Pancreas (tissue), 10 donors: Measurements from ENCODE around the gene KIF3C. TPM values are rescaled to one million over a fixed set of nuclear protein-coding genes. Genes with fewer than 3 reads are reported as not detected.
"Not testable (repeated sequence)": the region's sequence is repeated elsewhere in the genome, so short reads cannot be mapped to it uniquely, and the experiment has no call there.

ENCODE experiments used
- ATAC-seq, 4 donors: fragments of 200-7000 bp; cut with Tn5 transposase; one replicate each; pipeline versions ENCODE4 v1.8.0 to v1.9.1; 2020; ENCODE audit warnings: mild to moderate bottlenecking in 4 of 4, moderate library complexity in 4 of 4
- DNase-seq, 6 donors: peaks; one replicate each; pipeline ENCODE4 v3.0.0-alpha.2; 2020
- FAIRE-seq: peaks from 2 replicates; lab custom pipeline; 2012; peaks lifted over from hg19 to GRCh38; lab: Jason Lieb, UNC
- H3K27ac ChIP-seq, 4 donors: fragments of 200-600 bp; sonication (generic); 1 replicate in 3 of 4; 2 replicates in 1 of 4; pipeline versions ENCODE4 v1.5.0 to v1.8.0; 2020
- H3K27me3 ChIP-seq, 4 donors: fragments of 200-600 bp; one replicate each; pipeline ENCODE4 v1.8.0; 2021
- H3K36me3 ChIP-seq, 3 donors: fragments of 200-600 bp; sonication (generic) in 1 of 3; one replicate each; pipeline versions ENCODE4 v1.5.0 to v1.8.0; 2020 to 2021
- H3K4me1 ChIP-seq, 3 donors: fragments of 200-600 bp; one replicate each; pipeline ENCODE4 v1.8.0; 2021
- H3K4me3 ChIP-seq, 4 donors: fragments of 200-600 bp; sonication (generic) in 2 of 4; one replicate each; pipeline versions ENCODE4 v1.5.0 to v1.8.0; 2020 to 2021
- H3K9me3 ChIP-seq, 4 donors: fragments of 200-600 bp; one replicate each; pipeline ENCODE4 v1.8.0; 2021
- CTCF ChIP-seq, 4 donors: fragments of 200-600 bp; sonication (generic) in 3 of 4; IDR thresholded peaks; one replicate each; pipeline versions ENCODE4 v1.5.0 to v1.8.0; 2021; ENCODE audit warnings: antibody characterized with exemption in 4 of 4
- WGBS, 2 donors: extraction: QIAGEN DNeasy Blood & Tissue Kit; methylation state at CpG; one replicate each; pipeline ENCODE4 v1.1.7; 2013; 5-methylcytosine and 5-hydroxymethylcytosine counted together
- intact Hi-C, 3 donors: fragments of 100-400 bp; cut with DNase I; formaldehyde crosslinking; loops; one replicate each; pipeline versions ENCODE4 v1.11.1 to v1.14.2; 2022
- polyA plus RNA-seq, 2 donors: library from polyadenylated mRNA; stranded (reverse); fragments of 200-250 nt; gene quantifications; one replicate each; pipeline ENCODE4 v1.2.3, GENCODE V29; 2013
- total RNA-seq, 6 donors: library from RNA; stranded (reverse); fragmentation: NEBNext Ultra II Directional in 4 of 6; extraction: Animal tissue kit (Norgen Biotek cat#: 25700) in 4 of 6; gene quantifications; one replicate each; pipeline versions ENCODE4 v1.2.1 to v1.2.4, GENCODE V29; 2021 to 2023
- donor health status: healthy with polysubstance abuse.
- donor health status: DM: no; HTN: no; CAD: no; lungs with moderate emphysema.
- donor health status: DM: no; HTN: no; CAD: no.
- donor health status: control.
- donor health status: control.
- donor health status: Bipolar disorder and iron deficiency.
- donor health status: DM: yes; HTN: yes; CAD: no.
- donor health status: DM: no; HTN: no; CAD: no.
- donor health status: DM: no; HTN: no; CAD: no.
- donor health status: DM: yes; HTN: yes; CAD: no.

The KIF3C gene
- total and polyA plus RNA-seq, 8 donors: 0.38 to 8.2 (median 2.0) TPM

GRCh38 chr2:25920786-25921415 lies 61.4 kb downstream of the KIF3C start:
- no peak for DNase-seq
- H3K36me3 ChIP-seq: no peaks in the 10 kb centered on the region
- TF ChIP-seq CTCF (IDR thresholded peaks at IDR 0.05): no peak
- no peaks in the 10 kb centered on the region for H3K9me3 ChIP-seq
- no peak for FAIRE-seq
- H3K4me3 ChIP-seq: no peak overlapping the region
- intact Hi-C loops: no loop called here
- no peak for ATAC-seq
- H3K27me3 ChIP-seq: no peaks in the 10 kb centered on the region
- WGBS, 2 donors: 71 to 81% methylated on average over 12 of the region's 12 CpGs
- no peaks in the 10 kb centered on the region for H3K4me1 ChIP-seq
- no peak overlapping the region for H3K27ac ChIP-seq

- Histone ChIP-seq H3K4me3 (no peak overlapping the region), H3K4me1 (no peaks in the 10 kb centered on the region), H3K36me3 (no peaks in the 10 kb centered on the region), H3K27ac (no peak overlapping the region), H3K27me3 (no peaks in the 10 kb centered on the region), H3K9me3 (no peaks in the 10 kb centered on the region)
- ATAC-seq (no peak), DNase-seq (no peak), FAIRE-seq (no peak)
- no peak for TF ChIP-seq CTCF (IDR thresholded peaks at IDR 0.05)
- WGBS, 2 donors: 96 to 98% methylated on average over 5 of the region's 5 CpGs
- intact Hi-C loops: no loop called here
Observed at GRCh38 chr2:25920336-25920735, 62.0 kb downstream of the KIF3C start.

GRCh38 chr2:25917832-25918231 lies 64.5 kb downstream of the KIF3C start:
- H3K27ac ChIP-seq: no peak overlapping the region
- ATAC-seq (no peak), FAIRE-seq (no peak), DNase-seq (no peak)
- no peaks in the 10 kb centered on the region for H3K4me1 ChIP-seq
- intact Hi-C loops: no loop called here
- no peaks in the 10 kb centered on the region for H3K9me3 ChIP-seq
- H3K27me3 ChIP-seq: no peaks in the 10 kb centered on the region
- no peak overlapping the region for H3K4me3 ChIP-seq
- no peaks in the 10 kb centered on the region for H3K36me3 ChIP-seq
- WGBS, 2 donors: 75 to 89% methylated on average over 3 of the region's 3 CpGs
- no peak for TF ChIP-seq CTCF (IDR thresholded peaks at IDR 0.05)

- H3K9me3 ChIP-seq, H3K4me1 ChIP-seq, DNase-seq, H3K36me3 ChIP-seq, ATAC-seq, FAIRE-seq, H3K27me3 ChIP-seq, H3K4me3 ChIP-seq, intact Hi-C loops, H3K27ac ChIP-seq: not testable (repeated sequence)
- 75% methylated on average over 7 of the region's 7 CpGs for WGBS, 2 donors
Observed at GRCh38 chr2:25917411-25917810, 64.9 kb downstream of the KIF3C start.

GRCh38 chr2:25915944-25916772 lies 66.1 kb downstream of the KIF3C start:
- H3K4me3 ChIP-seq, H3K4me1 ChIP-seq, H3K36me3 ChIP-seq, FAIRE-seq, H3K9me3 ChIP-seq, H3K27ac ChIP-seq, ATAC-seq, H3K27me3 ChIP-seq, DNase-seq, intact Hi-C loops: not testable (repeated sequence)
- WGBS, 2 donors: 75 to 83% methylated on average over 16 of the region's 16 CpGs

- H3K4me1 ChIP-seq, ATAC-seq, FAIRE-seq, H3K27ac ChIP-seq, H3K4me3 ChIP-seq, DNase-seq, H3K27me3 ChIP-seq, H3K36me3 ChIP-seq, intact Hi-C loops, H3K9me3 ChIP-seq: not testable (repeated sequence)
- 92 to 95% methylated on average over 14 to 33 of the region's 33 CpGs for WGBS, 2 donors
Observed at GRCh38 chr2:25915411-25915810, 66.9 kb downstream of the KIF3C start.

- ATAC-seq, H3K27me3 ChIP-seq, H3K36me3 ChIP-seq, H3K4me1 ChIP-seq, intact Hi-C loops, H3K4me3 ChIP-seq, H3K27ac ChIP-seq, DNase-seq, H3K9me3 ChIP-seq, FAIRE-seq: not testable (repeated sequence)
- WGBS, 2 donors: 78 to 81% methylated on average over 9 of the region's 9 CpGs
Observed at GRCh38 chr2:25913696-25913973, 68.7 kb downstream of the KIF3C start.
